ENCODE measurements around the gene IFITM2.
"Not testable (repeated sequence)": the region's sequence is repeated elsewhere in the genome, so short reads cannot be mapped to it uniquely, and the experiment has no call there.

Gene IFITM2

DNA sequence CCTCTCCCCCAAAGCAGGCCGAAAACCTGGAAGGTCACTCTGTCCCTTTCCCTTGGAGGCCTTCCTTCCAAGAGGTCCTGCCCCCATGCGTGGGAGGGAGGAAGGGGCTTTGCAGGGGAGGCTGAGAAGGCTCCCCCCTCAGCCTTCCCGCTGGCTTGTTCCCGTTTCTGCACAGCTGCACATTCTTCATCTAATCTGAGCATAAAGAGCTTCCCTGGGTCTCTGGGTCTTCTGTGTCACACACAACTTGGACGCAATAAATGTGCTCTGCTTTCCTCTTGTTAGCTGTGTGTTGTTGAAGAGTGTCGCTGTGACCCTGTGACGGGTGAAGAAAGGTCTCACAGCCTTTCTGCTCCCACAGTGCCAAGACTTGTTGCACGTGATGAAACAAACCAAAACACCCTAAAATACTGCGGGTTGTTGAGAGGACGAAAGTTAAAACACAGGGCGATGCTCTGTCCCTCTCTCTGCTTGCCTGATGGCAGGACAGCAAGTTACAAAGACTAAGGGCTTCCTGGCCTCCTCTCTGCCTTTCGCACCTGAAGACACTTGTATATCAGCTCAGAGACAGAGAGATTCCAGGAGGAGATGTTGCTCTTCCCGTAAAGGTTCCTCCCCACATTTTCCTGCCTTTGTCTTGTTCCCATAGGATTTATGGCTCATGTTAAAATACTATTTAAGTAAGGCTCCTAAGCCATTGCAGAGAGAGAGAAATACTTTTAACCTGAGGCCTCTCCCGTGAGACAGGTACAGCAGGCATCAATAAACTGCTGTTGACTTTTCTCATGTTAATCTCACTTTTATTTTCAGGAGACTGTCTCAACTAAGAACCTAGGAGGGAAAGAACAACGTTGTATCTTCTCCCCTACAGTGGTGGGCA lies 28.4 kb downstream of the IFITM2 start:
- DNase-seq, result no peak
- Mint-ChIP-seq H3K27me3 (peaks cover 41% of the 10 kb centered on the region), H3K4me1 (peaks cover 44% of the 10 kb centered on the region), H3K27ac (no peak overlapping the region), H3K36me3 (peaks cover 1% of the 10 kb centered on the region), H3K4me3 (no peak overlapping the region), H3K9me3 (no peaks in the 10 kb centered on the region)
- CTCF ChIA-PET, result no interaction called here

DNA sequence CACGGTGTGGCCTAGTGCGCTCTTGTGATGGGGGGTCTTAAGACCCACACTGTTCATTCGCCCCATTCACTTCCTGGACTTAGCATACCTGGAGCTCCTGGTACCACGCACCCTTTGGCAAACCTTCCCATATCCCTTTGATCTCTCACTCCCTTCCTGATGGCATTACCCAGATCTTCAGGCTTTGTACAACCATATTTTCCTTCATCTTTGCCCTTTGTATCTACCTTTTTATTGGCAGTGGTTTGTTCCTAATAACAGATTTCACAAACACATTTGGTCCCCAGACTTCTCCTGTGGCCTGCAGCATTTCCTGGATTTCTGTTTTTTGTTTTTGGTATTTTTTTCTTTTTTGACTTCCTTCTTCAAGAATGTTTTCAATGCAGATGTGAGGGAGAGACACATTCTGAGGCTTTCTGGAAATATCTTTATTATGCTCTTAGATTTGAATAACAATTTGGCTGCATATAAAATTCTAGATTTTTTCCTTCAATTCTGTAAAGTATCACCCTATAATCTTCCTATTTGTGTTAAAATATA lies 29.1 kb downstream of the IFITM2 start:
- H3K27ac Mint-ChIP-seq, result no peak overlapping the region
- CTCF ChIA-PET, result no interaction called here

DNA sequence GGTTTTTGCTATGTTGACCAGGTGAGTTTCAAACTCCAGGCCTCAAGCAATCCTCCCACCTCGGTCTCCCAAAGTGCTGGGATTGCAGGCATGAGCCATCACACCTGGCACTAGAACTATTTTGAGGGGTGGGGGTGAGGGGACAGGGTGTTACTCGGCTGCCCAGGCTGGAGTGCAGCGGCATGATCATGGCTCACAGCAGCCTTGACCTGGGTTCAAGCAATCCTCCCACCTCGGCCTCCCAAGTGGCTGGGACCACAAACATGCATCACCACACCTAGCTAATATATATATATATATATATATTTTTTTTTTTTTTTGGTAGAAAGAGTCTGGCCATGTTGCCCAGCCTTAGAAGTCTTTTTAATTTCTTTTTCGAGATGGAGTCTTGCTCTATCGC lies 30.1 kb downstream of the IFITM2 start:
- no peak for DNase-seq
- peaks cover 4% of the 10 kb centered on the region for H3K36me3 Mint-ChIP-seq
- no peak overlapping the region for H3K27ac Mint-ChIP-seq
- peaks cover 41% of the 10 kb centered on the region for H3K4me1 Mint-ChIP-seq
- no peaks in the 10 kb centered on the region for H3K9me3 Mint-ChIP-seq
- CTCF ChIA-PET, result no interaction called here
- H3K4me3 Mint-ChIP-seq, result no peak overlapping the region
- peaks cover 38% of the 10 kb centered on the region for H3K27me3 Mint-ChIP-seq

More for the DNA sequence above, 29.1 kb downstream of the IFITM2 start:
- H3K36me3 Mint-ChIP-seq, result peaks cover 4% of the 10 kb centered on the region
- H3K4me1 Mint-ChIP-seq, result peaks cover 44% of the 10 kb centered on the region
- peaks cover 41% of the 10 kb centered on the region for H3K27me3 Mint-ChIP-seq
- no peaks in the 10 kb centered on the region for H3K9me3 Mint-ChIP-seq
- DNase-seq, result no peak
- no peak overlapping the region for H3K4me3 Mint-ChIP-seq

GRCh38 chr11:339963-340362 lies 32.3 kb downstream of the IFITM2 start:
- peaks cover 36% of the 10 kb centered on the region for H3K4me1 Mint-ChIP-seq
- no peaks in the 10 kb centered on the region for H3K9me3 Mint-ChIP-seq
- peaks cover 31% of the 10 kb centered on the region for H3K27me3 Mint-ChIP-seq
- H3K36me3 Mint-ChIP-seq, result peaks cover 3% of the 10 kb centered on the region
- no peak overlapping the region for H3K4me3 Mint-ChIP-seq
- CTCF ChIA-PET, result interaction anchor here (0.6 to 1.4 kb wide), 5 partner anchors 9 to 179 kb away, joined by 3 to 5 read pairs (median 4); no protein-coding TSS in a partner anchor
- no peak overlapping the region for H3K27ac Mint-ChIP-seq
- DNase-seq, result no peak

GRCh38 chr11:340539-341512 lies 33.2 kb downstream of the IFITM2 start:
- no peak overlapping the region for H3K27ac Mint-ChIP-seq

DNA sequence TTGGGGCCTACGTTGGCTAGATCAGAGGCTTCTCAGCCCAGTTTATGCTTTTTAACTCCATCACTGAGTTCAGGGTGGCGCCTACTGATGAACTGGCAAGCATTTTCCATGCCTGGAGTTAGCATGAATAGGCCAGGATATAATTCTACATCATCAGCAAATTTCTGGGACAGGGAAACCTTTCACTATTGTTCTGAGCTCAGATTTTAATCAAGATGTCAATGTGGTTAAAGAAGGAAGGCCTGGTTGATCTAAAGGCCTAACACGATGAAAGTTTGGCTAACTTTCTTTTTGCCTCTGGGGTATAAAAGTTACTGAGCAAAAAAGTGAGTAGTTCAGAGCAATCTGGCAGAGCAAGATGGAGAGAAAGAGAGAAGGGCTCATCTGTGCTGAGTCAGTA lies 34.7 kb downstream of the IFITM2 start:
- Mint-ChIP-seq H3K4me1 (peaks cover 19% of the 10 kb centered on the region), H3K27ac (no peak overlapping the region), H3K36me3 (peaks cover 3% of the 10 kb centered on the region), H3K4me3 (no peak overlapping the region), H3K9me3 (no peaks in the 10 kb centered on the region), H3K27me3 (peaks cover 24% of the 10 kb centered on the region)
- DNase-seq, result no peak
- CTCF ChIA-PET, result interaction anchor here (1.3 kb wide), 1 partner anchor 13 kb away, joined by 5 read pairs; no protein-coding TSS in a partner anchor

More at GRCh38 chr11:340539-341512, 33.2 kb downstream of the IFITM2 start:
- no peak overlapping the region for H3K4me3 Mint-ChIP-seq
- CTCF ChIA-PET, result interaction anchor here (0.8 to 1.4 kb wide), 4 partner anchors 8 to 178 kb away, joined by 3 to 5 read pairs (median 4); no protein-coding TSS in a partner anchor
- peaks cover 31% of the 10 kb centered on the region for H3K4me1 Mint-ChIP-seq
- peaks cover 3% of the 10 kb centered on the region for H3K36me3 Mint-ChIP-seq
- no peaks in the 10 kb centered on the region for H3K9me3 Mint-ChIP-seq
- H3K27me3 Mint-ChIP-seq, result peaks cover 25% of the 10 kb centered on the region
- no peak for DNase-seq

- H3K36me3 Mint-ChIP-seq, result peaks cover 3% of the 10 kb centered on the region
- no peak overlapping the region for H3K27ac Mint-ChIP-seq
- H3K4me3 Mint-ChIP-seq, result no peak overlapping the region
- H3K9me3 Mint-ChIP-seq, result no peaks in the 10 kb centered on the region
- CTCF ChIA-PET, result no interaction called here
- peaks cover 43% of the 10 kb centered on the region for H3K27me3 Mint-ChIP-seq
- DNase-seq, result no peak
- H3K4me1 Mint-ChIP-seq, result peaks cover 17% of the 10 kb centered on the region
These were observed 37.4 kb downstream of the IFITM2 start for GRCh38 chr11:344836-345578.

GRCh38 chr11:346529-346928 lies 38.9 kb downstream of the IFITM2 start:
- CTCF ChIA-PET, result no interaction called here
- DNase-seq, result no peak

DNA sequence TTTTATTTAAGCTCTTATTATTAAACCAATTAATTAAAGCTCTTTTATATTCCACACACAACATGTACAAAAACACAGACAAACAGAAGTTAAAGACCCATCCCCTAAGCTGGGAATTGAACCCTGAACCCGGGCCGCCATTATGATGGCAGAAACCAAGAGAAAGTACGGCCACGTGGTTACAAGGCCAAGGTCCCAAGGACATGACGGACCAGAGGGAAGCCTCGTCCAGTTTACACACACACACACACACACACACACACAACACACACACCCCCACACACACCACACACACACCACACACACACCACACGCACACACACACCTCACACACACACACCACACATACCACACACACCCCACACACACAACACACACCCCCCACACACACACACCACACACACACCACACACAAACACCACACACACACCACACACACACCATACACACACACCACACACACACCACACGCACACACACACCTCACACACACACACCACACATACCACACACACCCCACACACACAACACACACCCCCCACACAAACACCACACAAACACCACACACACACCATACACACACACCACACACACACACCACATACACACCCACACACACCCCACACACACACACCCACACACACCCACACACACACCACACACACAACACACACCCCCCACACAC lies 41.8 kb downstream of the IFITM2 start:
- not testable (repeated sequence) for H3K27ac Mint-ChIP-seq, H3K9me3 Mint-ChIP-seq, H3K4me3 Mint-ChIP-seq, H3K36me3 Mint-ChIP-seq
- Mint-ChIP-seq H3K27me3 (peaks cover 41% of the 10 kb centered on the region), H3K4me1 (peaks cover 37% of the 10 kb centered on the region)
- DNase-seq, result peak; percentile 13
- CTCF ChIA-PET, result interaction anchor here (0.9 to 1.3 kb wide), 3 partner anchors 10 to 20 kb away, joined by 3 to 5 read pairs (median 5); no protein-coding TSS in a partner anchor

More at GRCh38 chr11:346529-346928, 38.9 kb downstream of the IFITM2 start:
- no peaks in the 10 kb centered on the region for H3K9me3 Mint-ChIP-seq
- peaks cover 43% of the 10 kb centered on the region for H3K27me3 Mint-ChIP-seq
- no peak overlapping the region for H3K4me3 Mint-ChIP-seq
- peaks cover 2% of the 10 kb centered on the region for H3K36me3 Mint-ChIP-seq
- H3K4me1 Mint-ChIP-seq, result peaks cover 20% of the 10 kb centered on the region
- H3K27ac Mint-ChIP-seq, result no peak overlapping the region

- CTCF ChIA-PET, H3K4me3 Mint-ChIP-seq: not testable (repeated sequence)
These were observed 42.6 kb downstream of the IFITM2 start for GRCh38 chr11:350033-350722.

GRCh38 chr11:350723-351255 lies 43.2 kb downstream of the IFITM2 start:
- no peak overlapping the region for H3K4me3 Mint-ChIP-seq
- no peak overlapping the region for H3K27ac Mint-ChIP-seq
- H3K4me1 Mint-ChIP-seq, result peaks cover 48% of the 10 kb centered on the region

More at GRCh38 chr11:350033-350722, 42.6 kb downstream of the IFITM2 start:
- H3K27me3 Mint-ChIP-seq, result peaks cover 41% of the 10 kb centered on the region
- H3K27ac Mint-ChIP-seq, H3K36me3 Mint-ChIP-seq, H3K9me3 Mint-ChIP-seq: not testable (repeated sequence)
- peak; percentile 3 for DNase-seq
- H3K4me1 Mint-ChIP-seq, result peaks cover 44% of the 10 kb centered on the region

DNA sequence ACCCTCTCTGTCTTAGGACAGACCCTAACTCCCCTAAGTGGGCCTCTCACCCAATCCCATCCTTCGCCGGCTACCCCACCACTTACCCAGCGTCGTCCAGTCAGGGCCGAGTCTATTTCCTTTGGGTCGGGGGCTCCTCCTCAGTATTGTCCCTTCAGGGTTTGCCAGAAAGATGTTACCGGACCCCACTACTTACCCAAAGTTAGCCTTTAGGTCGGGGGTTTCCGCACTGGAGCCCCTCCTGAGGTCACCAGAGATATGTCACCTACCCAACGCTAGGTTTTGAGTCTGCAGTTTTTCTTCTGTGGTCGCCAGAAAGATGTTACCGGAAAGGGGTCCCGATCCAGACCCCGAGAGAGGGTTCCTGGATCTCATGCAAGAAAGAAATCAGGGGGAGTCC lies 43.8 kb downstream of the IFITM2 start:
- Mint-ChIP-seq H3K27ac (peak overlapping the region; percentile 55), H3K4me1 (peaks cover 48% of the 10 kb centered on the region)
- DNase-seq, result no peak

More at GRCh38 chr11:350723-351255, 43.2 kb downstream of the IFITM2 start:
- no peaks in the 10 kb centered on the region for H3K9me3 Mint-ChIP-seq
- CTCF ChIA-PET, result no interaction called here
- H3K36me3 Mint-ChIP-seq, result no peaks in the 10 kb centered on the region
- H3K27me3 Mint-ChIP-seq, result peaks cover 41% of the 10 kb centered on the region
- peak; percentile 18 for DNase-seq

More for the DNA sequence above, 43.8 kb downstream of the IFITM2 start:
- H3K4me3 Mint-ChIP-seq, result no peak overlapping the region
- no peaks in the 10 kb centered on the region for H3K36me3 Mint-ChIP-seq
- H3K27me3 Mint-ChIP-seq, result peaks cover 41% of the 10 kb centered on the region
- CTCF ChIA-PET, result no interaction called here
- H3K9me3 Mint-ChIP-seq, result no peaks in the 10 kb centered on the region

All from activated naive CD4-positive, alpha-beta T cell treated with anti-CD3 and anti-CD28 coated beads, Interleukin-2, amount 10 ng/mL, durations not matched to agents 7 days and 5 days (primary cell).